AG08396 (cell line): Measurements from ENCODE around the gene ADORA1.

Experiments
- DNase-seq: peaks from one replicate; pipeline ENCODE4 v3.0.0; 2012; ENCODE audit warnings: low spot score, mixed read lengths

The ADORA1 gene

GRCh38 chr1:203187689-203188264 is 60.3 kb downstream of the ADORA1 start:
- DNase-seq = no peak

- DNase-seq = no peak
These were observed 61.2 kb downstream of the ADORA1 start for GRCh38 chr1:203188686-203189232.

GRCh38 chr1:203189951-203190352 is 62.4 kb downstream of the ADORA1 start:
- DNase-seq = no peak

GRCh38 chr1:203190949-203191348 is 63.4 kb downstream of the ADORA1 start:
- DNase-seq = no peak

- DNase-seq = no peak
These were observed 68.8 kb downstream of the ADORA1 start for GRCh38 chr1:203196371-203196770.

- DNase-seq = peak; percentile 63
These were observed 70.1 kb downstream of the ADORA1 start for GRCh38 chr1:203197625-203198024.

GRCh38 chr1:203199002-203199401 is 71.5 kb downstream of the ADORA1 start:
- DNase-seq = no peak

GRCh38 chr1:203199481-203199815 is 71.9 kb downstream of the ADORA1 start:
- no peak for DNase-seq

- DNase-seq = peak; percentile 57
These were observed 72.5 kb downstream of the ADORA1 start for GRCh38 chr1:203199816-203200571.

- DNase-seq = no peak
These were observed 73.4 kb downstream of the ADORA1 start for GRCh38 chr1:203200916-203201315.

GRCh38 chr1:203201516-203202205 is 74.1 kb downstream of the ADORA1 start:
- DNase-seq = no peak

GRCh38 chr1:203202431-203203245 is 75.1 kb downstream of the ADORA1 start:
- DNase-seq = peak; percentile 83

GRCh38 chr1:203204756-203205155 is 77.2 kb downstream of the ADORA1 start:
- no peak for DNase-seq

GRCh38 chr1:203206129-203206687 is 78.7 kb downstream of the ADORA1 start:
- no peak for DNase-seq

GRCh38 chr1:203207751-203208150 is 80.2 kb downstream of the ADORA1 start:
- DNase-seq = no peak

GRCh38 chr1:203208181-203208580 is 80.7 kb downstream of the ADORA1 start:
- no peak for DNase-seq

GRCh38 chr1:203210350-203210749 is 82.8 kb downstream of the ADORA1 start:
- DNase-seq = no peak

GRCh38 chr1:203210988-203211387 is 83.5 kb downstream of the ADORA1 start:
- DNase-seq = no peak

- DNase-seq = no peak
These were observed 84.3 kb downstream of the ADORA1 start for GRCh38 chr1:203211812-203212211.

- no peak for DNase-seq
These were observed 85.6 kb downstream of the ADORA1 start for GRCh38 chr1:203213126-203213525.

- no peak for DNase-seq
These were observed 87.3 kb downstream of the ADORA1 start for GRCh38 chr1:203214871-203215270.

GRCh38 chr1:203215573-203215972 is 88.0 kb downstream of the ADORA1 start:
- DNase-seq = no peak
